Activated CD4-positive, CD25-positive, alpha-beta regulatory T cell (primary cell): Measurements from ENCODE around the gene SOX18.

Experiments
- DNase-seq, 4 experiments: peaks; one replicate each; lab custom pipeline; 2025; lab: John Stamatoyannopoulos, UW

Gene SOX18

DNA sequence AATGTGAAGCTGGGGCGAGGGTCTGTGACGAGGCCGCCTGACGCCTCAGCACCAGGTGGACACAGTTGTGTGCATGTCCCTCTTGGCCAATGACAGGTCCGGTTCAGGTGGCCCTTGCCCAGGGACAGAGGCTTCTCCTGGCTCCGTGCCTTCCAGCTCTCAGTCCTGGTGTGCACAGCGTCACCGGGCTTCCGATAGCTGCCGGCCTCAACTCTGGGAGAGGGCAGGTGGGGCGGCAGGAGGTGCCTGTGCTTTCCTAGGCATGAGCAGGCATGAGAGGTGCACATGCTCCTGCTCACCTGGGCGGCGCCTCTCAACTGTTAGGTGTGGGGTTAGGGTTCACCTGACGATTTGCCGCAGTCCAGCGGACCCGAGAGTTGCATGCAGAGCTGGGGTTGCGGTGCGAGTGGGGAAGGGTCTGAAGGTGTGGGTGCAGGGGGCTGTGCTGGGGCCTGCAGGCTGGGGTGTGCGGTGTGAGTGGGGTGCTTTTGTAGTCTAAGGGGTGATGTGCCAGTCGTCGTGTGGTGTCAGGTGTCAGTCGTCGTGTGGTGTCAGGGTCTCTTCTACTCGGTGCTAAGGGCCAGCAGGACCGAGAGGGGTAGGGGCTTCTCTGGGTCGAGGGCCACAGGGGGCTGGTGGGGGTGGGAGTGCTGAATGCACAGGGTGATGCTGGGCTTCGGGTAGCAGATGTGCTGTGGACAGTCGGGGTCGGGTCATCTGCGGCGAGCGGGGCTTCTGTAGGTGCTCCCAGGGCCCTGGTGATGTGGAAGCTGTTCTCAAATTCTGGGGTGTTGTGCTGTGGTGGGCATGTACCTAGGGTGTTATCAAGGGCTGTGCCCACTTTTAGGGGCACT is 3.8 kb upstream of the SOX18 start:
- no peak for DNase-seq

- no peak for DNase-seq
Observed at GRCh38 chr20:64052326-64052722, 2.9 kb upstream of the SOX18 start.

DNA sequence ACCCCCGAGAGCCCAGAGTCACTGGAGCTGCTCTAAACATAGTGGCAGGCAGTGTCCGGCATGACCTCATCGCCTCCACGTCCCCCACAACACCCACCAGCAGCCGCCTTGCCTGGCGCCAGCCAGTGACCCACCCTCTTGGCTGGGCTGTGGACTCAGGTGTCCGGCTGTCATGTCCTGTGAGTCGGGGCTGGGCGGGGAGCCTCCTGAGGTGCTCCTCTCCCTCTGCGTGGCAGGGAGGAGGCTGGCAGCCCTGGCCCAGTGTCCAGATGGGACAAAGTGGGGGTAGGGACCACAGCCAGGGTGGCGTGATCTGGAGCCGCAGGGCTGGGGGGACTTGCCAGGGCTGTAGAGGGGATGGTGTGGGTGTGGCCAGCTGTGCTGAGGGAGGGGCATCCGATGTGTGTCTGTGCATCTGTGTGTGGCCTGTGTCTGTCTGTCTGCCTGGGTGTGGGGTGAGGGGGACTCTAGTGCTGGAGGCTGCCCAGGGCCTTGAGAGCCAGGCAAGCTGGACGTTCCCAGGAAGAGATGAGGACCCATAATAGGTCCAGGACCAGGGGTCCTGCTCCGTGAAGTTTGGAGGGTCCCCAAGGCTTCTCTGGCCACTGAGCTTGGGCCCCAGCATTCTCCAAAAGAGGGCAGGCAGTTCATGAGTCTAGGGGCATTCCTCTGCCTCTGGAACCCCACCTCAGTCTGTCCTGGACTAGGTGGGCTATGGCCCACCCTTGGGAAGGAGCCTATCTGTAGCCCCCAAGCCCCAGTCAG is 2.3 kb upstream of the SOX18 start:
- no peak for DNase-seq

GRCh38 chr20:64051033-64051452 is 1.6 kb upstream of the SOX18 start:
- no peak for DNase-seq

GRCh38 chr20:64050261-64051032 is 1.0 kb upstream of the SOX18 start:
- DNase-seq, result no peak

- no peak for DNase-seq
Observed at GRCh38 chr20:64049878-64050260, 430 bp upstream of the SOX18 start.

DNA sequence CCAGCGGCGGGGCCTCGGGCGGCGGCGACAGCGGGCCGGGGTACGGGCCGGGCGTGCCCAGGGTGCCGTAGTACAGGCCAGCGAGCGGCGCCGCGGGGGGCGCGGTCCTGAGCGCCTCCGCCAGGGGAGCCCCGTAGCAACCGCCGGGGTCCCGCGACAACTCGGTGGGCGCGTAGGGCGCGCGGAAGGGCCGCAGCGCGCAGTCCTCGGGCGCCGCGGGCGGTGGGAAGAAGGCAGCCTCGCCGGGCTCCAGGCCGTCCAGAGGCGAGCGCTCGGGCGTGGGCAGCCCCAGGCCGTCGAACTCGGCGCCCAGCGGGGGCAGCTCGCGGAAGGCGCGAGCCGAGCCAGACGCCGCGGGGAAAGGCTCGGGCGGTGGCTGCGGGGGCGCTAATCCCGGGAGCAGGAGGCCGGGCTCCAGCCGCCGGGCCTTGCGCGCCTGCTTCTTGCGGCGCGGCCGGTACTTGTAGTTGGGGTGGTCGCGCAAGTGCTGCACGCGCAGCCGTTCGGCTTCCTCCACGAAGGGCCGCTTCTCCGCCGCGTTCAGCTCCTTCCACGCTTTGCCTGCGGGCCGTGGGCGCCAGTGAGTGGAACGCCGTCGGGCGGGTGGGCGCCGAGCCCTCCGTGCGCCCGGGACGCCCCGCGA is 916 bp downstream of the SOX18 start:
- DNase-seq, result no peak

DNA sequence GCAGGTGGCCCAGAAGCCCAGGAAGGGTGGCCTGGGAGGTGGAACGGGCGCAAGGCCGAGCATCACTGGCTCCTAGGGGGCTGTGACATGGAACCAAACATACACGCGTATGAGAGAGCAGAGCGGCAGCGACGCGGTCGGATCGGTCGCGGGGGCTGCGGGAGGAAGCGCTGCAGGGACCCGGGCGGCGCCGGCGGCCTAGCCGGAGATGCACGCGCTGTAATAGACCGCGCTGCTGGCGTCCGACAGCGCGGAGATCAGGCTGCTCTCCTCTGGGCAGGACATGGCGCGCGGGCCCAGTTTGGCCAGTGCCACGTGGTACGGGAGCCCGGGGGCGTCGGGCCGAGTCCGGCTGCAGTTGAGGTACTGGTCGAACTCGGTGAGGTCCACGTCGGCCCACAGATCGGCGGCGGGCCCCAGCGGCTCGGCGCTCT is 1.5 kb downstream of the SOX18 start:
- DNase-seq, result no peak

GRCh38 chr20:64047046-64047389 is 2.4 kb downstream of the SOX18 start:
- DNase-seq, result no peak

DNA sequence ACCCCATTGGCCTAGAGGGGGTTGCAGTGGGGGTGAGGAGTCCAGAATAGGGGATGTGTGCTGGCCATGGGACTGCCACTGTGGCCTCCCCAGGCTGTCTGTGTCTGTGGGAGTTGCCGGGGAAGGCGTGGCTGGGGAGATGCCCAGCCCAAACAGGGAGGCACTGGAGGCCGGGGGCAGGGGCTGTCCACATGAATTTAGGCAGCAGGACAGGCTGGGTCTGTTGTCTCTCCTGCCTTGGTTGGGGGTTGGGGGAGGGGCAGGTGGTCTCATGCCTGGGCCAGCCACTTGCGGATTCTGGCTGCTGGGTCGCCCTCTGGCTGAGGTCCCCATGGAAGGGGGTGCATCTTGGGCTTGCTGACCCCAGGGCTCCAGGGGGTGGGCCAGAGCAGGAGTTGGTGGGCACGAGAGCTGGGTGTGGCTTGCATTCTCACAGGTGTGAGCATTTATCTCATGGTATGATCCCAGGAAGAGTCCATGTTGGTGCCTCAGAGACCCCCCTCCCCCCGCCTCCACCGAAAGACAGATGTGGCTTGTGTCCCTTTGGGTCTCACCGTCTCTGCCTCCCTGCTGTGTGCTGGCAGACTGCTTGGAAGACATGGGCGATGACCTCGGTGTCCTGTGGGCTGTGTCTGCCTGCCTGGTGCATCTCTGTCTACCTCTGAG is 4.0 kb downstream of the SOX18 start:
- no peak for DNase-seq

DNA sequence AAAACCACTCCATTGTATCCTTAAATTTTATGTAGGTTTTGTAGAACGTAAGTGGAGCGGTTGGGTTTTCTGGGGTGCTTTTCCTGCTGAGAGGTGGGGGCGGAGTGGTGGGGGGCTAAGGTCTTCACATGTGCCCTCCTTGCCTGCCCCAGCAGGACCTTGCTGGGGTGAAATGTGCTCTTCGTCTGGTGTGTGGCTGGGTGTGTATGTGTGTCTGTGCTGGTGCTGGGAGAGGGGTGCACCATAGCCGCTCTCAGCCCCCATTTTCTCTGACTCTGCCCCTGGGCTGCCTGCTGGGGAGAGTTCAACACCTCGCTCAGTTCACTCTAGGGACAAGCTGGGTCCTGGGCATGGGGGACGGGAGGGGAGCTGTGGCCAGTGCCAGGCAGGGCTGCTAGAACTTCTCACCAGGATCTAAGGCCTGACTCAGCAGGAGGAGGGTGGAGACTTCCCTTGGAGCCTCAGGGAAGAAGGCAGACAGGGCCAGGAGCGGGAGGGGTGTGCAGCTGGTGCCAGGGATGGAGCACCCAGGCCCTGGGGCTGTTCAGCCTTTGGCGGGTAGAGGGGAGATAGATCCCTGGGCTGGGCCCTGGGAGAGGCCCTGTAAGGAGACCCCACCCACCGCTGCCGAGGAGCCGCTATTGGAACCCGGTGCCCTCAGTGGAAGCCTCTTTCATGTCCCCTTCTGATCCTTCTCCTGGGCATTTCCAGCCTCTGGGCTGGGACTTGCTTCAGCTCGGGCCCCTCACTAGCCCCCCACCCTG is 4.8 kb downstream of the SOX18 start:
- DNase-seq, result no peak

- no peak for DNase-seq
Observed at GRCh38 chr20:64043768-64044167, 5.7 kb downstream of the SOX18 start.

DNA sequence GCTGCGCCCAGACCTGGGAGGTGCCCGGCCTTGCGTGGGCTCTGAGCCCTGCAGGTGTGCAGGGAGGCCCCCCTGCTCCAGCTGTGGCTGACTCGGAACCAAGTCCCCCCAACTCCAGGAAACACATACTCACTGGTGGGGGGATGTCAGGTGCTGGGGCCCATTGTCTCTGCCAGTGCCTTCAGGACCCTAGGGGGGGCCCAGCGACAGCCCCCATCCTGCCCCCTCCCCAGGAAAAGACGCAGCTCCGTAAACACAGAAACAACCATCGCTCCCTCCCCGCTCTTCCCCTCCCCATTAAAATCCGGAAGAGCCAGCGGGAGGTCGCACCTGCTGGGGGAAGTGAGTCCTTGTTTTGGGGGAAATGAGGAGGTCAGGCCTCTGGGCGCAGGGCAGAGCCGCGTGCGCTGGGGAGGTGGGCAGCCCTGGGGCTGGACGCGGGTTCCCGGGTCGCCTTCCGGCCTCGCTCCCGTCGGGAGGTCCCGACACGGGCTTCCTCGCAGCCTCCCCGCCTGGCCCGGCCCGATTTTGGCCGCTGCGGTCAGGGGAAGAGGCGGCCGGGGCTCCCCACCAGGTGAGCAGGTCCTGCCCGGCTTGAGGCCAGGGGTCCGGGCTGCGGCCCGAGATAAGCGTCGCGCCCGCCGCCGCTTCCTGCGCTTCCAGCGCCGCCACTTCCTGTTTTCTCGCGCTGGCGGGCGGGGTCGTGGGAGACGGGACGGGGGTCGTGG is 7.2 kb downstream of the SOX18 start:
- DNase-seq, result no peak

- no peak for DNase-seq
Observed at GRCh38 chr20:64041781-64042053, 7.7 kb downstream of the SOX18 start.

DNA sequence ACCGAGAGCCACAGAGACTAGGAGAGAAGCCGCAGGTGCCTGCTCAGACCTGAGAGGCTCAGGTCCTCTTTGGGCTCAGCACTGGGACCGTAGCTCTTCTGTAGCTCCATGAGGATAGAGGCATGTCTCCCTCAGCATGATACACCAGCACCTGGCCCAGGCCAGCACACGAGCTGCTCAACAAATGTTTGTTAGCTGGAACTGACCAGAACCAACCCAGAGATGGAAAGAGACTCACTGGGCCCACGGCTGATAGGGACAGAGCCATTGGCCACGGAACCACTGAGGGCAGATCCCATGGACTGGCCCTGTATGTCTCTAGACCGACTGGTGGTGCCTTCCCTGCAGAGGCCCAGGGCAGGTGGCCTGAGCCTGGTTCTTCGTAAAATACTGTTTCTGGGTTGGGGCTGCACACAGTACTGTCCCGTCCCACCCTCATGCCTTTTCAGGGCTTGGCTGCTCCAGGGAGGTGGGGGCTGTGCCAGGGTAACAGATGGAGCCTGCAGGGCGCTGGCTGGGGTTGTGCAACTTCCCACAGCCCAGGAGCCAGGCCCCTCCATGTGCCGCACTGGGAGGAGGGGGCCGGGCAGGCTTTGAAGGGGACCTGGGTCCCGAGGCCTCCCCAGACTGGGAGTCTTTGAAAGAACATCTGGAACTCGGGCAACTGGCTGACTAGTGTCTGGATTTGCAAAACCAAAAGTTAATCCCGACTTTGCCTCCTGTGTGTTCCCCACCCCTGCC is 8.2 kb downstream of the SOX18 start:
- no peak for DNase-seq

DNA sequence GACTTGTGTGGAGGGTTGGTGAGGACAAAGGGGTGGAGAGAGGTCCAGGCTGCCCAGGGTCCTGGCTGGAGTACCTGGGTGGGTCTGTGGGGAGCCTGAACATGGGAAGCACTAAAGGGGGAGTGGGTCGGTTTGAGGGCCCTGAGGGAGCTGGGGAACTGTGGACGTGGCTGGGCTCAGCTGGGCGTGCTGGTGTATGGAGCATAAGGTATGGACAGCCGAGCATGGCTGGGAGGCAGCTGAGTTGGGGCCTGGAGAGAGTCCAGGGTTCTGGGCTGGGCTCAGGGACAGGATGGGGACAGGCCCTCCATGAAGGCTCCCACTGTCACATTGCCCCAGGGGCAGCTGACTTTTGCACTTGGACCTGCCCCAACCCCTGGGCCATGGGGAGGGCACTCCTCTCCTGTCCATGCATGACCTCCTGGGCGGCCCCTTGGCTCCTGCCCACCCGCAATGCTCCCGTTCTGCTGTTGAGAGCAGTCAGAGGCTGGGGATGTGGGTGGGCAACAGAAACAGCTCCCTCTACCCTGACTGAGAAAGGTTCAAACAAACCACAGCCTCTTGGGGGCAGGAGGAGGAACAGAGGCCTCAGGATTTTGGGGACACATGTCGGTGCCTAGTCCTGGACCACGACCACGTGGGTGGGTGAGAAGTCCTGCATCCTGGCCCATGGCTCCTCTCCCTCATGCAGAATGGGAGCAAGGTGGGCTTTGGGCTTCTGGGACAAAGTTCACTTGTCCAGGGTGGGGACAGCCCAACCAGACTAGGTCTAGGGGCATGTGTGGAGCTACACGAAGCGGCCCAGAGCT is 9.0 kb downstream of the SOX18 start:
- no peak for DNase-seq

GRCh38 chr20:64039293-64040160 is 9.9 kb downstream of the SOX18 start:
- no peak for DNase-seq
